HEK293T (cell line): ENCODE results near the gene MIR17HG.

Experiments used
- CTCF ChIA-PET: fragments of 350-600 bp; formaldehyde crosslinking; extraction: SDS; loops from one replicate; lab custom pipeline; 2021; ENCODE audit warnings: antibody characterized with exemption, inconsistent platforms; lab: Yijun Ruan, JAX
- POLR2A ChIA-PET: fragments of 350-600 bp; formaldehyde crosslinking; extraction: SDS; loops from one replicate; lab custom pipeline; 2020; ENCODE audit warnings: antibody characterized with exemption, inconsistent platforms; lab: Yijun Ruan, JAX
- DNase-seq: peaks from one replicate; pipeline ENCODE4 v3.0.0; 2012; ENCODE audit warnings: mixed read lengths; ENCODE audit errors: extremely low spot score
- ARNT ChIP-seq: fragments of 450-650 bp; IDR thresholded peaks from 2 replicates; pipeline ENCODE4 v1.6.1; 2017; ENCODE audit warnings: mild to moderate bottlenecking
- BHLHE40 ChIP-seq: fragments of 450-650 bp; IDR thresholded peaks from 2 replicates; pipeline ENCODE4 v1.6.1; 2016; ENCODE audit warnings: mild to moderate bottlenecking, moderate library complexity, borderline replicate concordance
- CTBP1 ChIP-seq: fragments of 450-650 bp; IDR thresholded peaks from 2 replicates; pipeline ENCODE4 v1.6.1; 2016; ENCODE audit warnings: borderline replicate concordance
- ELF4 ChIP-seq: fragments of 450-650 bp; IDR thresholded peaks from 2 replicates; pipeline ENCODE4 v1.6.1; 2017; ENCODE audit warnings: antibody characterized with exemption
- FOXA1 ChIP-seq: fragments of 450-650 bp; IDR thresholded peaks from 2 replicates; pipeline ENCODE4 v1.6.1; 2016; ENCODE audit warnings: mild to moderate bottlenecking
- FOXK2 ChIP-seq: fragments of 450-650 bp; IDR thresholded peaks from 2 replicates; pipeline ENCODE4 v1.6.1; 2016; ENCODE audit warnings: mild to moderate bottlenecking
- FOXM1 ChIP-seq: fragments of 450-650 bp; IDR thresholded peaks from 2 replicates; pipeline ENCODE4 v1.6.1; 2017; ENCODE audit warnings: mild to moderate bottlenecking, borderline replicate concordance
- HDGF ChIP-seq: fragments of 450-650 bp; IDR thresholded peaks from 2 replicates; pipeline ENCODE4 v1.6.1; 2017; ENCODE audit warnings: antibody characterized with exemption, borderline replicate concordance
- L3MBTL2 ChIP-seq: fragments of 450-650 bp; conservative IDR thresholded peaks from 2 replicates; pipeline ENCODE4 v1.6.1; 2016; ENCODE audit warnings: mild to moderate bottlenecking
- LEF1 ChIP-seq: fragments of 450-650 bp; IDR thresholded peaks from 2 replicates; pipeline ENCODE4 v1.6.1; 2017; ENCODE audit warnings: mild to moderate bottlenecking, borderline replicate concordance
- NFRKB ChIP-seq: fragments of 450-650 bp; IDR thresholded peaks from 2 replicates; pipeline ENCODE4 v1.6.1; 2016; ENCODE audit warnings: mild to moderate bottlenecking, moderate library complexity
- SP1 ChIP-seq: fragments of 450-650 bp; IDR thresholded peaks from 2 replicates; pipeline ENCODE4 v1.6.1; 2017
- SUZ12 ChIP-seq: fragments of 450-650 bp; IDR thresholded peaks from 2 replicates; pipeline ENCODE4 v1.6.1; 2016; ENCODE audit warnings: mild to moderate bottlenecking
- TARDBP ChIP-seq: fragments of 450-650 bp; IDR thresholded peaks from 2 replicates; pipeline ENCODE4 v1.6.1; 2016
- ZNF384 ChIP-seq: fragments of 450-650 bp; IDR thresholded peaks from 2 replicates; pipeline ENCODE4 v1.6.1; 2016
- TF ChIP-seq, protein P1 (sequence below): fragments of 450-650 bp; IDR thresholded peaks from 2 replicates; pipeline ENCODE4 v1.6.1; 2016

The MIR17HG gene

DNA sequence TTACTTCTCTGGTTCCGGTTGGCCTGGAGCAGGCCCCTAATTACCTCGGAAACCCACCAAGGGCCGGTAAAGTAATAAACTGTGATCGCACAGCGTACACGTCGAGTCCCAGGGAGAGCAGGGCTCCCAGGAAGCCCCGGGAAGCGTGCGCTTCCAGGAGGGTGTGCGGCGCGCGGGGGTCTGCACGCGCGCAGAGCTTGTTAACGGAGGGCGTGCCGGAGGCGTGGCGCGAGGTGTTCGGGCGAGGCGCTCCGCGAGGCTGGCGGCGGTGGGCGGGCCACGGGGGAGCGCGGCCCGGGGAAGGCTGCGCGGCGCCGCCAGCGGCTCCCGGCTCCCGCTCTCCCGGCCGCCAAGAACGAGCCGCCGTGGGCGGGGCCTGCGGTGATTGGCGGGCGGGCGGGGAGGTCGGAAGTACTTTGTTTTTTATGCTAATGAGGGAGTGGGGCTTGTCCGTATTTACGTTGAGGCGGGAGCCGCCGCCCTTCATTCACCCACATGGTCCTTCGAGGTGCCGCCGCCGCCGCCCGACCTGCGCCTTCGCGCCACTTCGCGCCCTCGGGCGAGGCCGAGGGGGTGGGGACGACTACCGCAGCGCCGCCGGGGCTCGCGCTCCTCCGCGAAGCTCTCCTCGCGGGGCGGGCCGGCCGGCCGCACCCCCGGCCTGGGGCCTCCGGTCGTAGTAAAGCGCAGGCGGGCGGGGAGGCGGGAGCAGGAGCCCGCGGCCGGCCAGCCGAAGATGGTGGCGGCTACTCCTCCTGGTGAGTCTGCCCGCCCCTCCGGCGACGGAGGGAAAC is at the start of gene MIR17HG:
MIR17HG (plus strand) TSS at position 486 of the 794 bp plus-strand sequence.
- peak; percentile 98 for DNase-seq
- ChIA-PET POLR2A (interaction anchor here (0.6 to 1.8 kb wide), 14 partner anchors 10 to 205 kb away, joined by 3 to 20 read pairs (median 5); no protein-coding TSS in a partner anchor), CTCF (interaction anchor here (0.6 kb wide), 1 partner anchor 580 kb away, joined by 3 read pairs; no protein-coding TSS in a partner anchor)
- TF ChIP-seq ELF4 (no peak; the same call in 1 of the 2 replicates), TARDBP (peak; percentile 75), BHLHE40 (no peak), ARNT (peak; percentile 61), LEF1 (peak; percentile 88; the same call in 1 of the 2 replicates), NFRKB (no peak), HDGF (no peak), SP1 (no peak), SUZ12 (no peak), L3MBTL2 (peak; percentile 96), FOXM1 (peak; percentile 76), FOXA1 (no peak), ZNF384 (peak; percentile 63; the same call in 1 of the 2 replicates), FOXK2 (no peak), CTBP1 (0 out of 2 replicates have a peak, but pooled peaks have one; percentile 23)
- TF ChIP-seq, protein P1, sequence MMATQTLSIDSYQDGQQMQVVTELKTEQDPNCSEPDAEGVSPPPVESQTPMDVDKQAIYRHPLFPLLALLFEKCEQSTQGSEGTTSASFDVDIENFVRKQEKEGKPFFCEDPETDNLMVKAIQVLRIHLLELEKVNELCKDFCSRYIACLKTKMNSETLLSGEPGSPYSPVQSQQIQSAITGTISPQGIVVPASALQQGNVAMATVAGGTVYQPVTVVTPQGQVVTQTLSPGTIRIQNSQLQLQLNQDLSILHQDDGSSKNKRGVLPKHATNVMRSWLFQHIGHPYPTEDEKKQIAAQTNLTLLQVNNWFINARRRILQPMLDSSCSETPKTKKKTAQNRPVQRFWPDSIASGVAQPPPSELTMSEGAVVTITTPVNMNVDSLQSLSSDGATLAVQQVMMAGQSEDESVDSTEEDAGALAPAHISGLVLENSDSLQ: peak; percentile 98

DNA sequence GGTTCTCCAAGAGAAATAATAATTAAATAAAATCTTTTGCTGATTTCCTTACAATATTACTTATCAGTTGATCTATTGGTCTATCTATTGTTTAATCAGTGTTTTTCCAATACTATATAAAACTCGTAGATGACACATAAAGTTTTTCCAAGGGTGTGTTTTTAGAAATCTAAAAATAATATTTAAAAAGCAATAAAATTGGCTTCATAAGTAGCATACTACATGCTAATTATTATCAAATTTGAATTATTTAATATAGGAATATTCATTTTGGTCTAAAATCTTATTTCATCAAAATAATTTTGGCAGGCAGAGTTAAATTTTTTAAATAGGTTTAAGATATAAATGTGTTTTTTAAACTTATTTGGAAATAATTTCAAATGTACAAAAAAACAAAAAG is 49.4 kb upstream of the MIR17HG start:
- ChIA-PET CTCF (no interaction called here), POLR2A (no interaction called here)
- DNase-seq: no peak
- TF ChIP-seq, protein P1: no peak
- TF ChIP-seq CTBP1 (no peak), HDGF (no peak), L3MBTL2 (no peak), SUZ12 (no peak), FOXK2 (no peak), NFRKB (no peak), LEF1 (no peak), SP1 (no peak), FOXA1 (no peak), TARDBP (no peak)

DNA sequence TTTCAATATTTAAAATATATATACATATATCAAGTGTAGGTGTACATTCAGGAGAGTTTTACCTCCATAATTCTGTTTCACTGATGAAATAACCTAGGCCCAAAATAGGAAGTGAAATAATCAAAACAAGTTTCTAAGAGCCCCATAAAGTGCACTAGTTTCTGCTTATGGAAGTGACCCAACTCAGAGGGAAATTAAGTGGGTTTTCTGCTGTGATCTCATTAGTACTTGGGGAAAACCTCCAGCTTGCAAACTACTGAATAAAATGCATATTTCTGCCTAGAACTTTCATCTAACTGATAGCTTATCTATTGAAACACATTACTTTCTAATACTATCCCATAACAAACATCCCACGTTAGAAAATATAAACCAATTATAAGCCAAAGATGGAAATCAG is 45.4 kb upstream of the MIR17HG start:
- TF ChIP-seq ZNF384 (no peak), ARNT (no peak), HDGF (no peak), SUZ12 (no peak), BHLHE40 (no peak), ELF4 (no peak), FOXM1 (no peak), TARDBP (no peak), NFRKB (no peak), LEF1 (no peak), FOXK2 (no peak), FOXA1 (no peak), CTBP1 (no peak), SP1 (no peak), L3MBTL2 (no peak)
- TF ChIP-seq, protein P1: no peak
- DNase-seq: no peak
- ChIA-PET CTCF (interaction anchor here (2.0 kb wide), 1 partner anchor 12 kb away, joined by 8 read pairs; no protein-coding TSS in a partner anchor), POLR2A (interaction anchor here (1.0 kb wide), 1 partner anchor 45 kb away, joined by 4 read pairs; the partner anchor contains the start of gene MIR17HG)

DNA sequence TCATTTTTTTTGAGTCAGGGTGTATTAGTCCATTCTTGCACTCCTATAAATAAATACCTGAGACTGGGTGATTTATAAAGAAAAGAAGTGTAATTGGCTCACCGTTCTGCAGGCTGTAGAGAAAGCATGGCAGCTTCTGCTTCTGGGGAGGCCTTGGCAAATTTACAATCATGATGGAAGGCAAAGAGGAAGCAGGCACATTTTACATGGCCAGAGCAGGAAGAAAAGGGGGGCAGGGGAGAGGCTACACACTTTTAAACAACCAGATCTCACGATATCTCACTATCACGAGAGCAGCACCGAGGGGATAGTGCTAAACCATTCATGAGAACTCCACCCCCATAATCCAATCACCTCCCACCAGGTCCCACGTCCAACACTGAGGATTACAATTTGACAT is 44.5 kb upstream of the MIR17HG start:
- POLR2A ChIA-PET: no interaction called here
- TF ChIP-seq BHLHE40 (no peak), SP1 (no peak), TARDBP (no peak), LEF1 (no peak), SUZ12 (no peak), FOXM1 (no peak), HDGF (no peak), FOXA1 (no peak), L3MBTL2 (no peak), ELF4 (no peak)
- TF ChIP-seq, protein P1: no peak
- CTCF ChIA-PET: interaction anchor here (2.0 kb wide), 1 partner anchor 11 kb away, joined by 8 read pairs; no protein-coding TSS in a partner anchor
- DNase-seq: no peak

DNA sequence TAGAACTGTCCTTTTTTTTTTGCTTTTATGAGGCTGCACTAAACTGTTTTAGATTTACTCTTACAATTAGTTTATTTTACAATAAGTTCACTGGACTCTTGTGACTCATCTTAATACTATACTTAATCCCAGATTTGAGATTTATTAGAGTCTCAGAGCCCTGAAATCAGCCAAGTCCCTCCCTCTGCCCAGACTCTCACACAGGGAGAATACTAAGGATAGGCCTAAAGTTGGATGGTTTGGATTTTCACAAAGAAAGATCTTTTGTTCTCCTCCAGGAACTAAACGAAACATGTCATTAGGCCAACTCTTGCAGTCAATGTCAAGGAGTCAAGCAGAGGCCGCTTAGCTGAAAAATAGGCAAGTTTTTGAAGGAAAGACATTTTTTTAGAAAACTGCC is 42.7 kb upstream of the MIR17HG start:
- ChIA-PET POLR2A (no interaction called here), CTCF (no interaction called here)
- no peak for DNase-seq
- TF ChIP-seq TARDBP: no peak
- TF ChIP-seq SP1: no peak
- TF ChIP-seq, protein P1: no peak
- TF ChIP-seq ZNF384: no peak
- no peak for TF ChIP-seq FOXM1
- TF ChIP-seq FOXA1: no peak
- TF ChIP-seq ARNT: no peak
- no peak for TF ChIP-seq HDGF
- TF ChIP-seq L3MBTL2: no peak
- no peak for TF ChIP-seq CTBP1
- no peak for TF ChIP-seq SUZ12
- no peak for TF ChIP-seq BHLHE40
- no peak for TF ChIP-seq FOXK2
- no peak for TF ChIP-seq LEF1
